ENCODE results near the gene SAT1. TPM values are rescaled to one million over a fixed set of nuclear protein-coding genes. Genes with fewer than 3 reads are reported as not detected.

The SAT1 gene
- total and polyA plus RNA-seq, 9 donors, result 58.7 to 3,021 (median 164) TPM

DNA sequence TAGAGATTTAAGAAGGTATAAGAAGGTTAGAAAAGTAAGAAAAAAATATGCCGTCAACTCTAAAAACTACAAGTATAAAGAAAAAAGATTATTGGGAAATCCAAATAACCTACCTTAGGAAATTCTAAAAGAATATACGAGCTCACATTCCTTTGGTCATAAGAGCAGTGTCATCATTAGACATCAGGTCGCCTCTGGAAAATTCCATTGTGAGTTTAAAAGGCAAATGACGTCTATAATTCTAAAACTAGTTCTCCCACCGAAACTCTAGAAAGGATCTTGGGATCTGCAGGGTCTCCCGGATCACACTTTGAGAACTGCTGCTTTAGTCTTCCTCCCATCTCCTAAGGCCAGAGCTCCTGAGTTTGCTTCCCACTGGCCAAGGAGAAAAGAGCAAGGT, 518 bp upstream of the SAT1 start:
- intact Hi-C loops (cut with DNase I), result loop anchor here in 2 of 4 donors (5.0 to 10.0 kb wide), 2 partner anchors 120 to 122 kb away; partner anchors contain the start of genes APOO (in 1 of the 2) and CXorf58 (in 1 of the 2)
- no peak overlapping the region for H3K27ac ChIP-seq
- TF ChIP-seq EP300 (IDR thresholded peaks at IDR 0.05) (no peak), POLR2A (IDR thresholded peaks at IDR 0.05) (no peak)
- TF ChIP-seq, protein P1, sequence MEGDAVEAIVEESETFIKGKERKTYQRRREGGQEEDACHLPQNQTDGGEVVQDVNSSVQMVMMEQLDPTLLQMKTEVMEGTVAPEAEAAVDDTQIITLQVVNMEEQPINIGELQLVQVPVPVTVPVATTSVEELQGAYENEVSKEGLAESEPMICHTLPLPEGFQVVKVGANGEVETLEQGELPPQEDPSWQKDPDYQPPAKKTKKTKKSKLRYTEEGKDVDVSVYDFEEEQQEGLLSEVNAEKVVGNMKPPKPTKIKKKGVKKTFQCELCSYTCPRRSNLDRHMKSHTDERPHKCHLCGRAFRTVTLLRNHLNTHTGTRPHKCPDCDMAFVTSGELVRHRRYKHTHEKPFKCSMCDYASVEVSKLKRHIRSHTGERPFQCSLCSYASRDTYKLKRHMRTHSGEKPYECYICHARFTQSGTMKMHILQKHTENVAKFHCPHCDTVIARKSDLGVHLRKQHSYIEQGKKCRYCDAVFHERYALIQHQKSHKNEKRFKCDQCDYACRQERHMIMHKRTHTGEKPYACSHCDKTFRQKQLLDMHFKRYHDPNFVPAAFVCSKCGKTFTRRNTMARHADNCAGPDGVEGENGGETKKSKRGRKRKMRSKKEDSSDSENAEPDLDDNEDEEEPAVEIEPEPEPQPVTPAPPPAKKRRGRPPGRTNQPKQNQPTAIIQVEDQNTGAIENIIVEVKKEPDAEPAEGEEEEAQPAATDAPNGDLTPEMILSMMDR (IDR thresholded peaks at IDR 0.05), result no peak
- no peak for DNase-seq
- no peaks in the 10 kb centered on the region for H3K9me3 ChIP-seq
- no peak overlapping the region for H3K4me3 ChIP-seq
- H3K4me1 ChIP-seq (ENCODE audit: insufficient read depth), result peaks cover 2% of the 10 kb centered on the region
- WGBS, 3 donors, result 42 to 61% (median 47%) methylated on average over 6 of the region's 6 CpGs
- H3K27me3 ChIP-seq, result no peaks in the 10 kb centered on the region
- H3K36me3 ChIP-seq, result no peaks in the 10 kb centered on the region

DNA sequence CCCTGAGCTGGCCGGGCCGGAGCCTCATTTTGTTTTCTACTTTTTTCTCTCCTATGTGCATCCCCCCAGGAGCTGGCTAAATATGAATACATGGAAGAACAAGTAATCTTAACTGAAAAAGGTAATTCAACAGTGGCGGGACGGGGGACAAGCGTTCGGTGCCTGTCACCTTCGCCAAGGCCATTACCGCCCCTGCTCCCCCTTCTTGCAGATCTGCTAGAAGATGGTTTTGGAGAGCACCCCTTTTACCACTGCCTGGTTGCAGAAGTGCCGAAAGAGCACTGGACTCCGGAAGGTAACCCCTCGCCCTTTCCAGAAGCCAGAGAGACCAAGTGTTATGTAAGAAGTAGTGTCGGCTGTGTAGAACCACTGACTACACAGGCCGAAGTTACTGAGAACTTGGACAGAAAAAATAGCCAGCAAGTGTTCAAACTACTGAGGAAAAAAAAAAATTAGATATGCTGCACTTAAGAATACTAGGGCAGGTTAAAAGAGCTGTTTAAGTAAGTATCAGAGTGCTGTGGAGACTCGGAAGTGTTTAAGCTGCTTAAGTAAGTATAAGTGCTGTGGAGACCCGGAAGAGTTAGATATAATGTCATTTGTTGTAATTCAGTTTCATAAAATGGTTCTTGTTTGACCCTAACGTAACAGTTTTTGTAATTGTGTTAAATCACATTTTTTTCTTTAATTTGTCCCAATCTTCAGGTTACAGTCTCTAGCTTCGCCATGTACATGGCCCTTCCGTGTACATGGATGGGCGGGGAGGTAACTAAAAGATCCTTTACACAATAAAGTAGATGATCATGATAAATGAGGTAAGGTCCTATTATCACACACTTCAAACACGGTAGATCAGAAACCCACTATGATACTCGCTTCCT, 856 bp downstream of the SAT1 start:
- TF ChIP-seq, protein P1 (IDR thresholded peaks at IDR 0.05), result no peak
- TF ChIP-seq EP300 (IDR thresholded peaks at IDR 0.05), result no peak
- TF ChIP-seq POLR2A (IDR thresholded peaks at IDR 0.05), result no peak
- peak in 1 of 5 donors; percentile 30 for DNase-seq
- H3K4me3 ChIP-seq, result peak overlapping the region; percentile 54
- WGBS, 3 donors, result 45 to 53% (median 46%) methylated on average over 21 of the region's 21 CpGs
- H3K4me1 ChIP-seq (ENCODE audit: insufficient read depth), result peaks cover 2% of the 10 kb centered on the region
- peak overlapping the region; percentile 78 to 83 for H3K27ac ChIP-seq
- H3K9me3 ChIP-seq, result no peaks in the 10 kb centered on the region
- intact Hi-C loops (cut with DNase I), result loop anchor here in 3 of 4 donors (1.0 to 10.0 kb wide), 3 partner anchors 118 to 121 kb away; partner anchors contain the start of genes APOO (in 1 of the 3) and CXorf58 (in 1 of the 3)
- no peaks in the 10 kb centered on the region for H3K27me3 ChIP-seq
- no peaks in the 10 kb centered on the region for H3K36me3 ChIP-seq

DNA sequence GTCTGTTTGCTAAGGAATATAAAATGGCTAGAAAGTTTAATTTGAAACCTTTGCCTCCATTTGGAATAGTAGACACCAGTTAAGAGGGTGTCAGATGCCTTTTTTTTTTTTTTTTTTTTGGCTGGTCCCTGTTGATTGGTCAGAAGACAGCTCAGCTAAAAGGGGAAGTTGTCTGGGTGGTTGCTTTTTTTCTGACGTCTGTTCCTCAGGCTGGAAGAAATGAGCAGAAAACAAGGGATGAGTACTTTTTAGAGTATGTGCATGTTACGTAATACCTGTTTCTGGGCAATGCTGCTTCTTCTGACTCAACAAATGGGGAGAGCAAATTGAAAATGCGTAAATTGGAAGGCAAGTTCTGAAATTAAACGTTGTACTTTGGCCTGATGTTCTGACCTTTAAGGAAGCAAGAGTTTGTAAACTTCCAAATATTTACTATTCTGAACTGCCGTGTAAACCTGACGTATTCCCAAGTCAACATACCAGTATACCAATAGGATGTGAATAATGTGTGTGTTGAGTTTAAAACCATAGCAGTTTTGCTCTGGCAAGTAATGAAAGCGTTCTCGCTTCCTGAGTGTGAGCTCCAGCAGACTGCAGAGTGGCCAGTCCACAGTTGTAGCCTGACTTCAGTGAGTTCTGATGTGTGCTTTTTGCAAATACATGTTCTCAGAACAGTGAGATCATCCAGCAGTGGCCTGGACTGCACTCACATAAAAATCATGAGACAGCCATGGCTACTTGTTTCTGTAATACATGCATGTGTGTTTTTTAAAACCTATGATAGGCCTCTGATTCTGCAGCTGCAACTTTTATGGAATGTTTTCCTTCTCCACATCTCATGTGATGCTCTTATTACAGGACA, 1.7 kb downstream of the SAT1 start:
- Histone ChIP-seq H3K9me3 (no peaks in the 10 kb centered on the region), H3K27ac (peak overlapping the region in 1 of 2 donors; percentile 83), H3K4me3 (peak overlapping the region; percentile 54), H3K4me1 (ENCODE audit: insufficient read depth) (peaks cover 2% of the 10 kb centered on the region), H3K27me3 (no peaks in the 10 kb centered on the region), H3K36me3 (no peaks in the 10 kb centered on the region)
- intact Hi-C loops (cut with DNase I), result loop anchor here in 2 of 4 donors (5.0 to 10.0 kb wide), 2 partner anchors 118 to 120 kb away; partner anchors contain the start of genes APOO (in 1 of the 2) and CXorf58 (in 1 of the 2)
- TF ChIP-seq POLR2A (IDR thresholded peaks at IDR 0.05), result no peak
- TF ChIP-seq, protein P1 (IDR thresholded peaks at IDR 0.05), result no peak
- TF ChIP-seq EP300 (IDR thresholded peaks at IDR 0.05), result no peak
- DNase-seq, result no peak
- WGBS, 3 donors, result 53 to 63% (median 56%) methylated on average over 8 of the region's 8 CpGs

DNA sequence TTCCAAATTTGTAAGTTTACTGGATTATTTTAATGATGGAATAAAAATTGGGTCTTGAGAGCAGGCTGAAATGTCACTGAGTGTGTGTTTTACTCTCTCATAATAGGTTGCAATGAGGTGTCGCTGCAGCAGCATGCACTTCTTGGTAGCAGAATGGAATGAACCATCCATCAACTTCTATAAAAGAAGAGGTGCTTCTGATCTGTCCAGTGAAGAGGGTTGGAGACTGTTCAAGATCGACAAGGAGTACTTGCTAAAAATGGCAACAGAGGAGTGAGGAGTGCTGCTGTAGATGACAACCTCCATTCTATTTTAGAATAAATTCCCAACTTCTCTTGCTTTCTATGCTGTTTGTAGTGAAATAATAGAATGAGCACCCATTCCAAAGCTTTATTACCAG, 2.6 kb downstream of the SAT1 start:
- no peak for DNase-seq
- Histone ChIP-seq H3K9me3 (no peaks in the 10 kb centered on the region), H3K27ac (no peak overlapping the region), H3K36me3 (no peaks in the 10 kb centered on the region), H3K4me3 (no peak overlapping the region), H3K27me3 (no peaks in the 10 kb centered on the region), H3K4me1 (ENCODE audit: insufficient read depth) (peaks cover 2% of the 10 kb centered on the region)
- 70 to 71% (median 71%) methylated on average over 2 of the region's 2 CpGs for WGBS, 3 donors
- TF ChIP-seq EP300 (IDR thresholded peaks at IDR 0.05) (no peak), POLR2A (IDR thresholded peaks at IDR 0.05) (no peak)
- TF ChIP-seq, protein P1 (IDR thresholded peaks at IDR 0.05), result no peak
- intact Hi-C loops (cut with DNase I), result loop anchor here in 1 of 4 donors (10.0 kb wide), 1 partner anchor 119 kb away; the partner anchor contains the start of genes APOO and CXorf58
